ENCODE results near the gene PAXIP1. TPM values are rescaled to one million over a fixed set of nuclear protein-coding genes. Genes with fewer than 3 reads are reported as not detected.
"Not testable (repeated sequence)": the region's sequence is repeated elsewhere in the genome, so short reads cannot be mapped to it uniquely, and the experiment has no call there.

Gene PAXIP1
- total and polyA plus RNA-seq, 2 experiments from 2014 or later = 12.5 to 36.9 TPM

DNA sequence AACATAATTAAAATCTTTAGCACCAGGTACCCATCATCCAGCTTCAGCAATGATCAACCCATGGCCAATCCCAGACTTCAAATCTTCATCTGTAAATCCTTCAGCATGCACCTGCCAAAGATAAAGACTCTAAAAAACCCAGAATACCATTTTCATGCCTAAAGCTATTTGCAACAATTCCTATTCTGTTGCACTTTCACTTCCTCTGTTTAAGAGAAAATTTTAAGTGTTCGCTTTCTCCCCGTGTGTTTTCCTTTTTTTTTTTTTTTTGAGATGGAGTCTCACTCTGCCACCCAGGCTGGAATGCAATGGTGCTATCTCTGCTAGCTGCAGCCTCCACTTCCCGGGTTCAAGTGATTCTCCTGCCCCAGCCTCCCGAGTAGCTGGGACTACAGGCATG, 35.4 kb upstream of the PAXIP1 start:
- H3K36me3 ChIP-seq (ENCODE audit: insufficient read depth) = no peaks in the 10 kb centered on the region
- no peaks in the 10 kb centered on the region for H3K27me3 ChIP-seq (ENCODE audit: insufficient read depth)
- H3K4me2 ChIP-seq = no peak overlapping the region
- H3K27me3 Mint-ChIP-seq (ENCODE audit: insufficient read depth, low read depth, poor library complexity) = peaks cover 1% of the 10 kb centered on the region
- peaks cover 5% of the 10 kb centered on the region for H3K9me2 ChIP-seq (ENCODE audit: insufficient read depth)
- no peak overlapping the region for H2AFZ ChIP-seq
- TF ChIP-seq ZNF114 (CRISPR knock-in tag; IDR thresholded peaks at IDR 0.05) = no peak
- TF ChIP-seq ZNF331 (CRISPR knock-in tag; IDR thresholded peaks at IDR 0.05; ENCODE audit: low read depth) = no peak
- TF ChIP-seq EZH2 (IDR thresholded peaks at IDR 0.05; ENCODE audit: low read depth, unreplicated experiment) = no peak
- no peak overlapping the region for H3K4me3 ChIP-seq
- no peak overlapping the region for H3K27ac ChIP-seq (ENCODE audit: low read depth)
- peaks cover 1% of the 10 kb centered on the region; the same call in 2 of the 3 replicates for H3K4me1 Mint-ChIP-seq
- no peak for DNase-seq (ENCODE audit: low spot score)
- no peaks in the 10 kb centered on the region for H4K20me1 ChIP-seq (replicated peaks; ENCODE audit: insufficient read depth)
- ATAC-seq = no peak
- H3K36me3 Mint-ChIP-seq (ENCODE audit: low read depth) = no peaks in the 10 kb centered on the region
- H3K4me3 Mint-ChIP-seq = no peak overlapping the region
- no peaks in the 10 kb centered on the region; the same call in 1 of the 3 replicates for H3K9me3 Mint-ChIP-seq
- no peaks in the 10 kb centered on the region for H3K79me2 ChIP-seq (replicated peaks; ENCODE audit: insufficient read depth)
- no peaks in the 10 kb centered on the region; the same call in 1 of the 2 replicates for H3K4me1 ChIP-seq (ENCODE audit: insufficient read depth)
- no peak overlapping the region for H3K27ac Mint-ChIP-seq
- H3F3A ChIP-seq (replicated peaks; ENCODE audit: low read depth) = no peaks in the 10 kb centered on the region

DNA sequence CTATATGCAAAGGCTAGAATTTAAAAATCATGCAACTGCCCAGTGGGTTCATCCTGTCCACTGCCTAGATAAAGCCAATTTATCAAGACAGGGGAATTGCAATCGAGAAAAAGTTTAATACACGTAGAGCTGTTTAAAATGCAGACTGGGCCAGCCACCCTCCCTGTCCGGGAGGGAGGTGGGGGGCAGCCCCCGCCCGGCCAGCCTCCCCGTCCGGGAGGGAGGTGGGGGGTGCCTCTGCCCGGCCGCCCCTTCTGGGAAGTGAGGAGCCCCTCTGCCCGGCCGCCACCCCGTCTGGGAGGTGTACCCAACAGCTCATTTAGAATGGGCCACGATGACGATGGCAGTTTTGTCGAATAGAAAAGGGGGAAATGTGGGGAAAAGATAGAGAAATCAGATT, 31.6 kb upstream of the PAXIP1 start:
- H3K4me1 Mint-ChIP-seq; H3K27me3 Mint-ChIP-seq (ENCODE audit: insufficient read depth, low read depth, poor library complexity); H4K20me1 ChIP-seq (replicated peaks; ENCODE audit: insufficient read depth); H3K4me3 ChIP-seq; H3K4me3 Mint-ChIP-seq; H3K27ac Mint-ChIP-seq; DNase-seq (ENCODE audit: low spot score); H3K4me2 ChIP-seq; H3K4me1 ChIP-seq (ENCODE audit: insufficient read depth); H3K27ac ChIP-seq (ENCODE audit: low read depth); H2AFZ ChIP-seq; H3F3A ChIP-seq (replicated peaks; ENCODE audit: low read depth); H3K9me2 ChIP-seq (ENCODE audit: insufficient read depth); H3K27me3 ChIP-seq (ENCODE audit: insufficient read depth); ATAC-seq; H3K36me3 ChIP-seq (ENCODE audit: insufficient read depth); H3K36me3 Mint-ChIP-seq (ENCODE audit: low read depth); H3K79me2 ChIP-seq (replicated peaks; ENCODE audit: insufficient read depth): not testable (repeated sequence)
- H3K9me3 Mint-ChIP-seq = peaks cover 15% of the 10 kb centered on the region

DNA sequence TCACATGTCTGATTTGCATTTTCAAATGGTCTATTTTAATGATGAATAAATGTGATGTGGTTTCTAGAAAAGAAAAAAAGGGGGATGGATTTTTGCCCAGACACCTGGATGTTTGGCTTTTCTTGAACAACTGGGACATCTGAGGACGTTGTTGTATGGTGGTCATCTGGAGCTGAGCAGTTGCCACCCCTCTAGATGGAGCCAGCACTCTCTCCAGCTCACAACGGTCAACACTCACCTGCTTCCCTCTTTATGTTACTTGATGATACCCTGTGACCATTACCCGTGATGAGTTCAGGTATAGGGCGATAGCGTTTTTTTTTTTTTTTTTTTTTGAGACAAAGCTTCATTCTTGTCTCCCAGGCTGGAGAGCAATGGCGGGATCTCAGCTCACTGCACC, 30.1 kb upstream of the PAXIP1 start:
- Histone ChIP-seq H3K27me3 (ENCODE audit: insufficient read depth) (no peaks in the 10 kb centered on the region), H2AFZ (no peak overlapping the region), H3K4me3 (no peak overlapping the region), H3F3A (replicated peaks; ENCODE audit: low read depth) (no peaks in the 10 kb centered on the region), H3K79me2 (replicated peaks; ENCODE audit: insufficient read depth) (no peaks in the 10 kb centered on the region), H3K9me2 (ENCODE audit: insufficient read depth) (0 out of 2 replicates have a peak, but pooled peaks cover 4% of the 10 kb centered on the region), H3K27ac (ENCODE audit: low read depth) (no peak overlapping the region), H4K20me1 (replicated peaks; ENCODE audit: insufficient read depth) (no peaks in the 10 kb centered on the region), H3K4me2 (no peak overlapping the region), H3K36me3 (ENCODE audit: insufficient read depth) (no peaks in the 10 kb centered on the region), H3K4me1 (ENCODE audit: insufficient read depth) (peaks cover 5% of the 10 kb centered on the region)
- H3K9me3 Mint-ChIP-seq = peaks cover 15% of the 10 kb centered on the region
- H3K4me3 Mint-ChIP-seq = no peak overlapping the region
- H3K36me3 Mint-ChIP-seq (ENCODE audit: low read depth) = peaks cover 4% of the 10 kb centered on the region; the same call in 2 of the 3 replicates
- ATAC-seq = no peak
- TF ChIP-seq, protein P1, sequence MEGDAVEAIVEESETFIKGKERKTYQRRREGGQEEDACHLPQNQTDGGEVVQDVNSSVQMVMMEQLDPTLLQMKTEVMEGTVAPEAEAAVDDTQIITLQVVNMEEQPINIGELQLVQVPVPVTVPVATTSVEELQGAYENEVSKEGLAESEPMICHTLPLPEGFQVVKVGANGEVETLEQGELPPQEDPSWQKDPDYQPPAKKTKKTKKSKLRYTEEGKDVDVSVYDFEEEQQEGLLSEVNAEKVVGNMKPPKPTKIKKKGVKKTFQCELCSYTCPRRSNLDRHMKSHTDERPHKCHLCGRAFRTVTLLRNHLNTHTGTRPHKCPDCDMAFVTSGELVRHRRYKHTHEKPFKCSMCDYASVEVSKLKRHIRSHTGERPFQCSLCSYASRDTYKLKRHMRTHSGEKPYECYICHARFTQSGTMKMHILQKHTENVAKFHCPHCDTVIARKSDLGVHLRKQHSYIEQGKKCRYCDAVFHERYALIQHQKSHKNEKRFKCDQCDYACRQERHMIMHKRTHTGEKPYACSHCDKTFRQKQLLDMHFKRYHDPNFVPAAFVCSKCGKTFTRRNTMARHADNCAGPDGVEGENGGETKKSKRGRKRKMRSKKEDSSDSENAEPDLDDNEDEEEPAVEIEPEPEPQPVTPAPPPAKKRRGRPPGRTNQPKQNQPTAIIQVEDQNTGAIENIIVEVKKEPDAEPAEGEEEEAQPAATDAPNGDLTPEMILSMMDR (conservative IDR thresholded peaks at IDR 0.05; ENCODE audit: low read depth in 2 of 2) = peak; percentile 18 to 55; a peak in 3 of 4 replicates
- no peak for TF ChIP-seq STAT1 (IDR thresholded peaks at IDR 0.05; ENCODE audit: unreplicated experiment)
- no peak for TF ChIP-seq ZNF331 (CRISPR knock-in tag; IDR thresholded peaks at IDR 0.05; ENCODE audit: low read depth)
- TF ChIP-seq JUNB (IDR thresholded peaks at IDR 0.05; ENCODE audit: unreplicated experiment) = no peak
- H3K27ac Mint-ChIP-seq = no peak overlapping the region
- H3K27me3 Mint-ChIP-seq (ENCODE audit: insufficient read depth, low read depth, poor library complexity) = peaks cover 1% of the 10 kb centered on the region
- peak; percentile 21 for DNase-seq (ENCODE audit: low spot score)
- no peaks in the 10 kb centered on the region; the same call in 2 of the 3 replicates for H3K4me1 Mint-ChIP-seq

Measured in GM23338 (cell line).